SK-N-SH treated with all-trans-retinoic acid at 6 μM for 48 hours (cell line): ENCODE results near the gene SEMA4A.

ENCODE experiments used
- ATAC-seq: fragments of 200-7000 bp; cut with Tn5 transposase; 3 replicates; pipeline ENCODE4 v1.9.1; 2020; ENCODE audit warnings: mild to moderate bottlenecking, moderate library complexity
- ARNTL ChIP-seq: fragments of 450-650 bp; formaldehyde crosslinking; IDR thresholded peaks from 2 replicates; pipeline ENCODE4 v1.5.0; 2020; ENCODE audit warnings: low read depth, mild to moderate bottlenecking, moderate library complexity, borderline replicate concordance
- BACH2 ChIP-seq: fragments of 250-450 bp; sonication (Bioruptor Pico); IDR thresholded peaks from 2 replicates; pipeline ENCODE4 v1.9.0; 2021; ENCODE audit warnings: mild to moderate bottlenecking, borderline replicate concordance
- CSDC2 ChIP-seq: fragments of 250-450 bp; sonication (Bioruptor Pico); IDR thresholded peaks from 2 replicates; pipeline ENCODE4 v1.5.0; 2020; ENCODE audit warnings: mild to moderate bottlenecking, moderate library complexity
- ESRRG ChIP-seq: fragments of 250-450 bp; sonication (Bioruptor Pico); IDR thresholded peaks from 2 replicates; pipeline ENCODE4 v1.6.1; 2021; ENCODE audit warnings: mild to moderate bottlenecking
- GLIS3 ChIP-seq: fragments of 250-450 bp; sonication (Bioruptor Pico); IDR thresholded peaks from 2 replicates; pipeline ENCODE4 v1.5.0; 2020; ENCODE audit warnings: mild to moderate bottlenecking, moderate library complexity
- ISL1 ChIP-seq: fragments of 250-450 bp; sonication (Bioruptor Pico); IDR thresholded peaks from 2 replicates; pipeline ENCODE4 v2.1.2; 2022; ENCODE audit warnings: mild to moderate bottlenecking, moderate library complexity
- OSR1 ChIP-seq: fragments of 250-450 bp; sonication (Bioruptor Pico); IDR thresholded peaks from 2 replicates; pipeline ENCODE4 v1.8.0; 2022; ENCODE audit warnings: moderate library complexity, mild to moderate bottlenecking, inconsistent platforms
- PPARA ChIP-seq: fragments of 250-450 bp; sonication (Bioruptor Pico); IDR thresholded peaks from 2 replicates; pipeline ENCODE4 v1.5.0; 2020; ENCODE audit warnings: mild to moderate bottlenecking, borderline replicate concordance
- SNAI2 ChIP-seq: fragments of 250-450 bp; sonication (Bioruptor Pico); IDR thresholded peaks from 2 replicates; pipeline ENCODE4 v1.5.0; 2020; ENCODE audit warnings: mild to moderate bottlenecking, moderate library complexity
- TCF4 ChIP-seq: fragments of 250-450 bp; sonication (Bioruptor Pico); IDR thresholded peaks from 2 replicates; pipeline ENCODE4 v1.8.0; 2021; ENCODE audit warnings: mild to moderate bottlenecking, moderate library complexity, borderline replicate concordance
- TOX ChIP-seq: fragments of 250-450 bp; sonication (Bioruptor Pico); IDR thresholded peaks from 2 replicates; pipeline ENCODE4 v1.8.0; 2021; ENCODE audit warnings: mild to moderate bottlenecking, moderate library complexity, borderline replicate concordance
- ZC3H10 ChIP-seq: fragments of 250-450 bp; sonication (Bioruptor Pico); IDR thresholded peaks from 2 replicates; pipeline ENCODE4 v1.5.1; 2021; ENCODE audit warnings: mild to moderate bottlenecking, moderate library complexity
- ZFP3 ChIP-seq: fragments of 250-450 bp; sonication (Bioruptor Pico); IDR thresholded peaks from 2 replicates; pipeline ENCODE4 v1.5.0; 2020; ENCODE audit warnings: mild to moderate bottlenecking, moderate library complexity
- ZFP30 ChIP-seq: fragments of 450-650 bp; formaldehyde crosslinking; IDR thresholded peaks from 2 replicates; pipeline ENCODE4 v1.5.0; 2022; ENCODE audit warnings: mild to moderate bottlenecking, moderate library complexity
- ZNF565 ChIP-seq: fragments of 450-650 bp; formaldehyde crosslinking; conservative IDR thresholded peaks from 2 replicates; pipeline ENCODE4 v1.5.0; 2020; ENCODE audit warnings: low read depth, mild to moderate bottlenecking, moderate library complexity
- ZNF70 ChIP-seq: fragments of 450-650 bp; formaldehyde crosslinking; IDR thresholded peaks from 2 replicates; pipeline ENCODE4 v1.5.0; 2020; ENCODE audit warnings: mild to moderate bottlenecking, moderate library complexity
- ZNF8 ChIP-seq: fragments of 450-650 bp; formaldehyde crosslinking; IDR thresholded peaks from 2 replicates; pipeline ENCODE4 v1.5.0; 2020; ENCODE audit warnings: mild to moderate bottlenecking, moderate library complexity
- TF ChIP-seq, protein P1 (sequence below): fragments of 250-450 bp; sonication (Bioruptor Pico); IDR thresholded peaks from 2 replicates; pipeline ENCODE4 v1.8.0; 2020; ENCODE audit warnings: mild to moderate bottlenecking, moderate library complexity, borderline replicate concordance
- TF ChIP-seq, protein P2 (sequence below): fragments of 250-450 bp; sonication (Bioruptor Pico); IDR thresholded peaks from 2 replicates; pipeline ENCODE4 v1.5.0; 2020; ENCODE audit warnings: mild to moderate bottlenecking, moderate library complexity
- TF ChIP-seq, protein P3 (sequence below): fragments of 250-450 bp; sonication (Bioruptor Pico); IDR thresholded peaks from 2 replicates; pipeline ENCODE4 v1.5.1; 2020; ENCODE audit warnings: low read depth, mild to moderate bottlenecking, moderate library complexity
- TF ChIP-seq, protein P4 (sequence below): fragments of 250-450 bp; sonication (Bioruptor Pico); IDR thresholded peaks from 2 replicates; pipeline ENCODE4 v1.5.1; 2021; ENCODE audit warnings: mild to moderate bottlenecking, moderate library complexity
- TF ChIP-seq, protein P5 (sequence below): fragments of 250-450 bp; sonication (Bioruptor Pico); IDR thresholded peaks from 2 replicates; pipeline ENCODE4 v1.8.0; 2021; ENCODE audit warnings: low read depth, mild to moderate bottlenecking, moderate library complexity, borderline replicate concordance

Gene SEMA4A

DNA sequence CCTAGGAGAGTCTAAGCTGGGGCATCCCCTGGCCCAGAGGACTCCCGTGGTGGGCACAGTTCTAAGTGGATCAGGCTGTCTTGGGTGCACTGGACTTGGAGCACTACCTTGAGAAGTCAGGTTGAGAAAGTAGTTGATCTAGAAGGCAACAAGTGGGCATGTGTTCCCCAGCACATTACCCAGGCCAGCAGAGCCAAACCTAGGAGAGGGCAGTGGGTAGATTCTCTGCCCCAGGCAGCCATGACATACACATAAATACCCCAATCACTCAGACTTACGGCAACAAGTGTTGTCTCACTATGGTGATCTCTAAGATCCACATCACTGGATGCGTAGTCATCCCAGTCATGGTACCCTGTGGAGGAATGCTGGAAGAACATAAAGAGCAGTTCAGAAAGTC, 57.9 kb downstream of the SEMA4A start:
- no peak for TF ChIP-seq SNAI2 (CRISPR knock-in tag)
- TF ChIP-seq, protein P1, sequence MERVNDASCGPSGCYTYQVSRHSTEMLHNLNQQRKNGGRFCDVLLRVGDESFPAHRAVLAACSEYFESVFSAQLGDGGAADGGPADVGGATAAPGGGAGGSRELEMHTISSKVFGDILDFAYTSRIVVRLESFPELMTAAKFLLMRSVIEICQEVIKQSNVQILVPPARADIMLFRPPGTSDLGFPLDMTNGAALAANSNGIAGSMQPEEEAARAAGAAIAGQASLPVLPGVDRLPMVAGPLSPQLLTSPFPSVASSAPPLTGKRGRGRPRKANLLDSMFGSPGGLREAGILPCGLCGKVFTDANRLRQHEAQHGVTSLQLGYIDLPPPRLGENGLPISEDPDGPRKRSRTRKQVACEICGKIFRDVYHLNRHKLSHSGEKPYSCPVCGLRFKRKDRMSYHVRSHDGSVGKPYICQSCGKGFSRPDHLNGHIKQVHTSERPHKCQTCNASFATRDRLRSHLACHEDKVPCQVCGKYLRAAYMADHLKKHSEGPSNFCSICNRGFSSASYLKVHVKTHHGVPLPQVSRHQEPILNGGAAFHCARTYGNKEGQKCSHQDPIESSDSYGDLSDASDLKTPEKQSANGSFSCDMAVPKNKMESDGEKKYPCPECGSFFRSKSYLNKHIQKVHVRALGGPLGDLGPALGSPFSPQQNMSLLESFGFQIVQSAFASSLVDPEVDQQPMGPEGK: no peak
- TF ChIP-seq ARNTL (CRISPR knock-in tag): no peak
- TF ChIP-seq, protein P2, sequence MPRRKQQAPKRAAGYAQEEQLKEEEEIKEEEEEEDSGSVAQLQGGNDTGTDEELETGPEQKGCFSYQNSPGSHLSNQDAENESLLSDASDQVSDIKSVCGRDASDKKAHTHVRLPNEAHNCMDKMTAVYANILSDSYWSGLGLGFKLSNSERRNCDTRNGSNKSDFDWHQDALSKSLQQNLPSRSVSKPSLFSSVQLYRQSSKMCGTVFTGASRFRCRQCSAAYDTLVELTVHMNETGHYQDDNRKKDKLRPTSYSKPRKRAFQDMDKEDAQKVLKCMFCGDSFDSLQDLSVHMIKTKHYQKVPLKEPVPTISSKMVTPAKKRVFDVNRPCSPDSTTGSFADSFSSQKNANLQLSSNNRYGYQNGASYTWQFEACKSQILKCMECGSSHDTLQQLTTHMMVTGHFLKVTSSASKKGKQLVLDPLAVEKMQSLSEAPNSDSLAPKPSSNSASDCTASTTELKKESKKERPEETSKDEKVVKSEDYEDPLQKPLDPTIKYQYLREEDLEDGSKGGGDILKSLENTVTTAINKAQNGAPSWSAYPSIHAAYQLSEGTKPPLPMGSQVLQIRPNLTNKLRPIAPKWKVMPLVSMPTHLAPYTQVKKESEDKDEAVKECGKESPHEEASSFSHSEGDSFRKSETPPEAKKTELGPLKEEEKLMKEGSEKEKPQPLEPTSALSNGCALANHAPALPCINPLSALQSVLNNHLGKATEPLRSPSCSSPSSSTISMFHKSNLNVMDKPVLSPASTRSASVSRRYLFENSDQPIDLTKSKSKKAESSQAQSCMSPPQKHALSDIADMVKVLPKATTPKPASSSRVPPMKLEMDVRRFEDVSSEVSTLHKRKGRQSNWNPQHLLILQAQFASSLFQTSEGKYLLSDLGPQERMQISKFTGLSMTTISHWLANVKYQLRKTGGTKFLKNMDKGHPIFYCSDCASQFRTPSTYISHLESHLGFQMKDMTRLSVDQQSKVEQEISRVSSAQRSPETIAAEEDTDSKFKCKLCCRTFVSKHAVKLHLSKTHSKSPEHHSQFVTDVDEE (CRISPR knock-in tag): no peak
- no peak for TF ChIP-seq ZNF8 (CRISPR knock-in tag)
- no peak for TF ChIP-seq ZC3H10 (CRISPR knock-in tag)
- TF ChIP-seq ISL1 (CRISPR knock-in tag): no peak
- TF ChIP-seq, protein P3, sequence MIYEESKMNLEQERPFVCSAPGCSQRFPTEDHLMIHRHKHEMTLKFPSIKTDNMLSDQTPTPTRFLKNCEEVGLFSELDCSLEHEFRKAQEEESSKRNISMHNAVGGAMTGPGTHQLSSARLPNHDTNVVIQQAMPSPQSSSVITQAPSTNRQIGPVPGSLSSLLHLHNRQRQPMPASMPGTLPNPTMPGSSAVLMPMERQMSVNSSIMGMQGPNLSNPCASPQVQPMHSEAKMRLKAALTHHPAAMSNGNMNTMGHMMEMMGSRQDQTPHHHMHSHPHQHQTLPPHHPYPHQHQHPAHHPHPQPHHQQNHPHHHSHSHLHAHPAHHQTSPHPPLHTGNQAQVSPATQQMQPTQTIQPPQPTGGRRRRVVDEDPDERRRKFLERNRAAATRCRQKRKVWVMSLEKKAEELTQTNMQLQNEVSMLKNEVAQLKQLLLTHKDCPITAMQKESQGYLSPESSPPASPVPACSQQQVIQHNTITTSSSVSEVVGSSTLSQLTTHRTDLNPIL: no peak
- no peak for TF ChIP-seq ZFP3 (CRISPR knock-in tag)
- TF ChIP-seq, protein P4, sequence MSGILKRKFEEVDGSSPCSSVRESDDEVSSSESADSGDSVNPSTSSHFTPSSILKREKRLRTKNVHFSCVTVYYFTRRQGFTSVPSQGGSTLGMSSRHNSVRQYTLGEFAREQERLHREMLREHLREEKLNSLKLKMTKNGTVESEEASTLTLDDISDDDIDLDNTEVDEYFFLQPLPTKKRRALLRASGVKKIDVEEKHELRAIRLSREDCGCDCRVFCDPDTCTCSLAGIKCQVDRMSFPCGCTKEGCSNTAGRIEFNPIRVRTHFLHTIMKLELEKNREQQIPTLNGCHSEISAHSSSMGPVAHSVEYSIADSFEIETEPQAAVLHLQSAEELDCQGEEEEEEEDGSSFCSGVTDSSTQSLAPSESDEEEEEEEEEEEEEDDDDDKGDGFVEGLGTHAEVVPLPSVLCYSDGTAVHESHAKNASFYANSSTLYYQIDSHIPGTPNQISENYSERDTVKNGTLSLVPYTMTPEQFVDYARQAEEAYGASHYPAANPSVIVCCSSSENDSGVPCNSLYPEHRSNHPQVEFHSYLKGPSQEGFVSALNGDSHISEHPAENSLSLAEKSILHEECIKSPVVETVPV (CRISPR knock-in tag): no peak
- no peak for TF ChIP-seq BACH2 (CRISPR knock-in tag)
- no peak for TF ChIP-seq GLIS3 (CRISPR knock-in tag)
- no peak for TF ChIP-seq TCF4 (CRISPR knock-in tag)
- TF ChIP-seq CSDC2 (CRISPR knock-in tag): no peak
- TF ChIP-seq ESRRG: no peak
- TF ChIP-seq ZNF70 (CRISPR knock-in tag): no peak
- TF ChIP-seq ZNF565 (CRISPR knock-in tag): no peak
- TF ChIP-seq, protein P5, sequence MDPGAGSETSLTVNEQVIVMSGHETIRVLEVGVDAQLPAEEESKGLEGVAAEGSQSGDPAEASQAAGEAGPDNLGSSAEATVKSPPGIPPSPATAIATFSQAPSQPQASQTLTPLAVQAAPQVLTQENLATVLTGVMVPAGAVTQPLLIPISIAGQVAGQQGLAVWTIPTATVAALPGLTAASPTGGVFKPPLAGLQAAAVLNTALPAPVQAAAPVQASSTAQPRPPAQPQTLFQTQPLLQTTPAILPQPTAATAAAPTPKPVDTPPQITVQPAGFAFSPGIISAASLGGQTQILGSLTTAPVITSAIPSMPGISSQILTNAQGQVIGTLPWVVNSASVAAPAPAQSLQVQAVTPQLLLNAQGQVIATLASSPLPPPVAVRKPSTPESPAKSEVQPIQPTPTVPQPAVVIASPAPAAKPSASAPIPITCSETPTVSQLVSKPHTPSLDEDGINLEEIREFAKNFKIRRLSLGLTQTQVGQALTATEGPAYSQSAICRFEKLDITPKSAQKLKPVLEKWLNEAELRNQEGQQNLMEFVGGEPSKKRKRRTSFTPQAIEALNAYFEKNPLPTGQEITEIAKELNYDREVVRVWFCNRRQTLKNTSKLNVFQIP (CRISPR knock-in tag): no peak
- TF ChIP-seq ZFP30 (CRISPR knock-in tag): no peak
- ATAC-seq: no peak

DNA sequence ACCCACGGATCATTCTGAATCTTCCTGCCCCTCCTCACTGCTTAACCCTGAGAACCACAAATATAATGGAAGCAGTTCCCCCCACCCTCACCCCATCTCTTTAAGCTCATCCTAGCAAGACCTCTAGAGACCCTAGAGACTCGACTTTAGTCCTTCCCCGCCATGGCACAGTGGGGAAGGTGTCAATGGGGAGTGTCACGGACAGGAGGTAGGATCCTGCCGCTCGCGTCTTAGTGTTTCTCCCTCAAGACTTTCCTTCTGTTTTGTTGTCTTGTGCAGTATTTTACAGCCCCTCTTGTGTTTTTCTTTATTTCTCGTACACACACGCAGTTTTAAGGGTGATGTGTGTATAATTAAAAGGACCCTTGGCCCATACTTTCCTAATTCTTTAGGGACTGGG, 58.7 kb downstream of the SEMA4A start:
- no peak for TF ChIP-seq OSR1
- no peak for TF ChIP-seq SNAI2 (CRISPR knock-in tag)
- TF ChIP-seq, protein P4 (CRISPR knock-in tag): no peak
- no peak for TF ChIP-seq ARNTL (CRISPR knock-in tag)
- no peak for TF ChIP-seq ZFP30 (CRISPR knock-in tag)
- no peak for TF ChIP-seq ZNF8 (CRISPR knock-in tag)
- TF ChIP-seq TCF4 (CRISPR knock-in tag): no peak
- TF ChIP-seq CSDC2 (CRISPR knock-in tag): no peak
- no peak for TF ChIP-seq PPARA (CRISPR knock-in tag)
- TF ChIP-seq BACH2 (CRISPR knock-in tag): no peak
- no peak for TF ChIP-seq TOX
- no peak for TF ChIP-seq ISL1 (CRISPR knock-in tag)
- TF ChIP-seq ZFP3 (CRISPR knock-in tag): no peak
- TF ChIP-seq, protein P3: no peak
- TF ChIP-seq ZC3H10 (CRISPR knock-in tag): no peak
- TF ChIP-seq, protein P5 (CRISPR knock-in tag): no peak
- TF ChIP-seq, protein P2 (CRISPR knock-in tag): no peak
- TF ChIP-seq, all 23 proteins: peak for 0
- no peak for ATAC-seq
